Activated T-helper 17 cell treated with anti-CD3 and anti-CD28 coated beads, Interleukin-2, amount 50 U/mL, for 72 hours (primary cell): ENCODE results near the gene STK17B. TPM values are rescaled to one million over a fixed set of nuclear protein-coding genes. Genes with fewer than 3 reads are reported as not detected.

Experiments
- ATAC-seq: fragments of 150-1000 bp; cut with Tn5 transposase; replicated peaks from 2 replicates; pipeline ENCODE4 v1.10.0; 2021; ENCODE audit warnings: mild to moderate bottlenecking, moderate library complexity
- H3K27ac Mint-ChIP-seq: one replicate; pipeline ENCODE4 v1.8.0; 2022; ENCODE audit warnings: mixed read lengths
- H3K27me3 Mint-ChIP-seq: one replicate; pipeline ENCODE4 v1.8.0; 2022; ENCODE audit warnings: mixed read lengths
- H3K36me3 Mint-ChIP-seq: one replicate; pipeline ENCODE4 v1.8.0; 2022; ENCODE audit warnings: low read depth, mild to moderate bottlenecking, mixed read lengths
- H3K4me1 Mint-ChIP-seq: one replicate; pipeline ENCODE4 v1.8.0; 2022; ENCODE audit warnings: mixed read lengths
- H3K4me3 Mint-ChIP-seq: one replicate; pipeline ENCODE4 v1.8.0; 2022; ENCODE audit warnings: mild to moderate bottlenecking, mixed read lengths
- H3K9me3 Mint-ChIP-seq: one replicate; pipeline ENCODE4 v1.8.0; 2022; ENCODE audit warnings: mixed read lengths
- total RNA-seq, 2 donors: library from RNA; stranded (reverse); gene quantifications; one replicate each; pipeline ENCODE4 v1.2.3, GENCODE V29; 2022

Gene STK17B
- total RNA-seq, 2 donors from 2014 or later: 168 to 190 TPM

GRCh38 chr2:196155575-196155974 is 15.8 kb downstream of the STK17B start:
- H3K27ac Mint-ChIP-seq: peak overlapping the region; percentile 23
- H3K4me3 Mint-ChIP-seq: peak overlapping the region; percentile 94
- ATAC-seq: no peak
- peaks cover 3% of the 10 kb centered on the region for H3K9me3 Mint-ChIP-seq
- peaks cover 39% of the 10 kb centered on the region for H3K4me1 Mint-ChIP-seq
- peaks cover 100% of the 10 kb centered on the region for H3K36me3 Mint-ChIP-seq
- H3K27me3 Mint-ChIP-seq: no peaks in the 10 kb centered on the region

DNA sequence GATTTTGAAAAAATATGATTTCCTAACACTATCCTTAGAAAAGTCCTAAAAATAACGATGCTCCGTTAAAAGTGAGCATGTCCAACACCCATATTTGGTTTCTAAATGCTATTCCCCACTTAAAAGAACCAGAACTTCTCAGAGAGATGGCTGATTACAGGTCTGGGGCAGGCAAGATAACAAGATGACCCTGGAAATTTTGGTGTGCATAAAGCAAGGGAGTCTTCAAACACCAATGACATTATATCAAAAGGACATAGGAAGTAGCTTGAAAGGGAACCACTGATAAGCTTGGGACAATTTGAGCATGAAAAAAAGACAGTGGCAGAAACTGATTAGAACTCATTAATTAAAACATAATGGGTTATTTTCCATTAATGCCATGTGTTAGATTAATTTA is 17.9 kb downstream of the STK17B start:
- H3K4me3 Mint-ChIP-seq: peak overlapping the region; percentile 94
- peaks cover 45% of the 10 kb centered on the region for H3K4me1 Mint-ChIP-seq
- peaks cover 3% of the 10 kb centered on the region for H3K9me3 Mint-ChIP-seq
- H3K27me3 Mint-ChIP-seq: no peaks in the 10 kb centered on the region
- peaks cover 100% of the 10 kb centered on the region for H3K36me3 Mint-ChIP-seq
- ATAC-seq: no peak
- H3K27ac Mint-ChIP-seq: peak overlapping the region; percentile 69

GRCh38 chr2:196149948-196150347 is 21.4 kb downstream of the STK17B start:
- H3K36me3 Mint-ChIP-seq: peaks cover 100% of the 10 kb centered on the region
- H3K4me1 Mint-ChIP-seq: peaks cover 55% of the 10 kb centered on the region
- H3K9me3 Mint-ChIP-seq: peaks cover 3% of the 10 kb centered on the region
- H3K27ac Mint-ChIP-seq: peak overlapping the region; percentile 82
- H3K27me3 Mint-ChIP-seq: no peaks in the 10 kb centered on the region
- H3K4me3 Mint-ChIP-seq: peak overlapping the region; percentile 94
- peak; percentile 43 for ATAC-seq

GRCh38 chr2:196148736-196149135 is 22.6 kb downstream of the STK17B start:
- H3K27ac Mint-ChIP-seq: peak overlapping the region; percentile 82
- peaks cover 100% of the 10 kb centered on the region for H3K36me3 Mint-ChIP-seq
- H3K9me3 Mint-ChIP-seq: peaks cover 3% of the 10 kb centered on the region
- peaks cover 50% of the 10 kb centered on the region for H3K4me1 Mint-ChIP-seq
- no peaks in the 10 kb centered on the region for H3K27me3 Mint-ChIP-seq
- peak; percentile 55 for ATAC-seq
- H3K4me3 Mint-ChIP-seq: peak overlapping the region; percentile 94

- Mint-ChIP-seq H3K4me3 (peak overlapping the region; percentile 63), H3K36me3 (peaks cover 100% of the 10 kb centered on the region), H3K27me3 (no peaks in the 10 kb centered on the region), H3K27ac (peak overlapping the region; percentile 86), H3K9me3 (no peaks in the 10 kb centered on the region), H3K4me1 (peaks cover 47% of the 10 kb centered on the region)
- ATAC-seq: no peak
These were observed 26.1 kb downstream of the STK17B start for GRCh38 chr2:196145256-196145655.

DNA sequence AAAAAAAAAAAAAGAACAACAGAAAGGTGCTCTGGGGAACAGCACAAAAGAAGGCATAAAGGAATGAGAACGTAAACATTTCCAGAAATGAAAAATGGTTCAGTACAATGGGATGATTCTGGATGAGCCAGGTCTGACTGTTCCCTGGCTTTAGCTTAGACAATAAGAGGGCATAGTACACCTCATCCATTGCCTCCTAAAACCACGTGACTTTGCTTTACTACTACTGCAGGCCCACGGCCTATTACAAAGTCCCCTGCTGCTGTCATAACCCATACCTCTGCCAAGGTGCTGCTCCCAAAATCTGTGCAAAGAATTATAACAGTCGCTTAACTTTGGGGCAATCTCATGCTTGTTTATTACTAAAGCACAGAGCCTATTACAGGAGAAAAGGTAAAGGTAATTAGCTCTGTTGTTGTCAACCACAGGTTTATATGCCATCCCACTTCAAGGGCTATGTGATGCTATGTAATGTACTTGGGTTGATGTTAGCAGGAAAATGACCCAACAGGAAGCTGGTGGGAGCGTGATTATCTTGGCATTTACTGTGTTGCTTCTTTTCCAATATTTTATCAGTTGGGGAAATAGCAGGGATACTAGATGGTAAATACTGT is 26.8 kb downstream of the STK17B start:
- peak overlapping the region; percentile 86 for H3K27ac Mint-ChIP-seq
- no peaks in the 10 kb centered on the region for H3K27me3 Mint-ChIP-seq
- peak; percentile 78 for ATAC-seq
- H3K4me3 Mint-ChIP-seq: peak overlapping the region; percentile 63
- no peaks in the 10 kb centered on the region for H3K9me3 Mint-ChIP-seq
- H3K4me1 Mint-ChIP-seq: peaks cover 47% of the 10 kb centered on the region
- peaks cover 100% of the 10 kb centered on the region for H3K36me3 Mint-ChIP-seq

DNA sequence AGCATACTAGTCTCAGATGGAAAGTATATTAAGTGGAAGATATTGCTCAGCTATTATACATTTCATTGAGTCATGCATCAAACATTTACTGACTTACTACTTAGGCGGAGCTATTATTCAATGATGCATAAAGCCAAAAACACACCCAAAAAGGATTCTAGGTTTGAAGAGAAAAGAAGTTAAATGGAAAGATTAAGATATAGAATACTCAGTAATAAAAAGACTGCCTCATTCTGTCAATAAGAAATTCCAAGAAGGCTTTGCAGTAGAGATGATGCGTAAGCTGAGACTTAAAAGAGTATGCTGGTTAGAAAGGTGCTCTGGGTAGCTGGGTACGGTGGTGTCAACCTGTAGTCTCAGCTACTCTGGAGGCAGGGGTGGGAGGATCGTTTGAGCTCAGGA is 27.6 kb downstream of the STK17B start:
- peaks cover 44% of the 10 kb centered on the region for H3K4me1 Mint-ChIP-seq
- H3K27me3 Mint-ChIP-seq: no peaks in the 10 kb centered on the region
- peak overlapping the region; percentile 86 for H3K27ac Mint-ChIP-seq
- no peaks in the 10 kb centered on the region for H3K9me3 Mint-ChIP-seq
- H3K36me3 Mint-ChIP-seq: peaks cover 100% of the 10 kb centered on the region
- ATAC-seq: peak; percentile 72
- peak overlapping the region; percentile 63 for H3K4me3 Mint-ChIP-seq

DNA sequence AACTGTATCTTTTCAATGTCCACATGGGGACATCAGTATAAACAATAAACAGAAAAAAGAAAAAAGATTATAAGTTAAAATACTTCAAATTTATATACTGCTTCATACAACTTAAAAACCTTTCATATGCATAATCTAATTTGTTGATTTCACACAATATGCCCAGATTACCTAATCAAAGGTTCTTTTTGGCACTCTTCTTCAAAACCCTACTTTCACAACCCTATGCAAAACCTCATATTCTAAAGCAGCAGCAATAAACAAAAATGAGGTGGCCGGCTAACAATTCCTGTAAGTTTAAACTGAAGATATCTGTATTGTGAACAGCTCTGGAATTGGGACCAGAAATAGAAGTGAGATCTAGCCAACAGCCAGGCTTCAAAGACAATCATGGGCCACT is 28.6 kb downstream of the STK17B start:
- peaks cover 44% of the 10 kb centered on the region for H3K4me1 Mint-ChIP-seq
- no peaks in the 10 kb centered on the region for H3K9me3 Mint-ChIP-seq
- H3K27ac Mint-ChIP-seq: peak overlapping the region; percentile 86

GRCh38 chr2:196140213-196140612 is 31.2 kb downstream of the STK17B start:
- peaks cover 26% of the 10 kb centered on the region for H3K4me1 Mint-ChIP-seq
- H3K27ac Mint-ChIP-seq: no peak overlapping the region
- H3K4me3 Mint-ChIP-seq: no peak overlapping the region
- H3K9me3 Mint-ChIP-seq: no peaks in the 10 kb centered on the region
- no peak for ATAC-seq
- H3K36me3 Mint-ChIP-seq: peaks cover 100% of the 10 kb centered on the region
- no peaks in the 10 kb centered on the region for H3K27me3 Mint-ChIP-seq

More for the DNA sequence above, 28.6 kb downstream of the STK17B start:
- H3K27me3 Mint-ChIP-seq: no peaks in the 10 kb centered on the region
- no peak for ATAC-seq
- peak overlapping the region; percentile 63 for H3K4me3 Mint-ChIP-seq
- peaks cover 100% of the 10 kb centered on the region for H3K36me3 Mint-ChIP-seq

DNA sequence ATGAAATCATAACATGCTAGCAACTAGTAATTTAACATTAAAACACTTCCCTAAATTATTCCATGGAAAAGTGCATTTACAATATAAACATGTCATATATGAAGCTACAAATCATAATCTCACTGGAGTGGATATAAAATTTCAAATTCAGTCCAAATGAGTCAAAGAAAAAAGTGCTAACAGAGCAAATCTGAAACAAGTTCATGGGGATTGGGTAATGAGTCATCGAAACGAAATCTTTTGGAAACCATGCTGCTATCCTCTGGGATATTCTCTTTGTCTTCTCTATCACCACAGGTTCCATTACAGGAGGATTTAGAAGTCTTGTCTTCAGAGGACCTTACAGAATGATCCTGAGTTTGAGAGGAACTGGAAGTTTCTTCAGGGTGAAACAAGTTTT is 34.1 kb downstream of the STK17B start:
- H3K27ac Mint-ChIP-seq: peak overlapping the region; percentile 25
- peaks cover 12% of the 10 kb centered on the region for H3K4me1 Mint-ChIP-seq
- ATAC-seq: no peak
- H3K4me3 Mint-ChIP-seq: no peak overlapping the region
- no peaks in the 10 kb centered on the region for H3K27me3 Mint-ChIP-seq
- H3K9me3 Mint-ChIP-seq: no peaks in the 10 kb centered on the region
- peaks cover 99% of the 10 kb centered on the region for H3K36me3 Mint-ChIP-seq

DNA sequence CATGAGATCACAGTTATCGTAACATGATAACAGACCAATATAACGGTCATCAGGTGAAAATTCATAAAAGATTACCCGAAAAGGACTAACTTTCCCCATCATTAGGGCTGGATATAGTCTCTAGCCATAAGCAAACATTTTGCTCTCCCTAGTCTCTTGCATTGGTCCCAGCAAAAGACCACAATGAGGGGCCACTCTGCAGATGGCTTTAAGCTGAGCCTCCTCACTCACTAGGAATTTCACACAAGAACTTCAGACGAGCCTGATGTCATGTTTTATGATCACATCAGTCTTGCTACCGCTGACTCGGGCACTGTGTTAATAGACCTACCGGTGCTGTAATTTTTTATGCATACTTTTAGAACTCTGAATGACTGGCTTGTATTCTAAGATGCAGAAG is 35.2 kb downstream of the STK17B start:
- H3K4me1 Mint-ChIP-seq: peaks cover 20% of the 10 kb centered on the region
- no peak for ATAC-seq
- peak overlapping the region; percentile 33 for H3K27ac Mint-ChIP-seq
- no peaks in the 10 kb centered on the region for H3K27me3 Mint-ChIP-seq
- H3K9me3 Mint-ChIP-seq: no peaks in the 10 kb centered on the region
- peaks cover 94% of the 10 kb centered on the region for H3K36me3 Mint-ChIP-seq
- H3K4me3 Mint-ChIP-seq: no peak overlapping the region

DNA sequence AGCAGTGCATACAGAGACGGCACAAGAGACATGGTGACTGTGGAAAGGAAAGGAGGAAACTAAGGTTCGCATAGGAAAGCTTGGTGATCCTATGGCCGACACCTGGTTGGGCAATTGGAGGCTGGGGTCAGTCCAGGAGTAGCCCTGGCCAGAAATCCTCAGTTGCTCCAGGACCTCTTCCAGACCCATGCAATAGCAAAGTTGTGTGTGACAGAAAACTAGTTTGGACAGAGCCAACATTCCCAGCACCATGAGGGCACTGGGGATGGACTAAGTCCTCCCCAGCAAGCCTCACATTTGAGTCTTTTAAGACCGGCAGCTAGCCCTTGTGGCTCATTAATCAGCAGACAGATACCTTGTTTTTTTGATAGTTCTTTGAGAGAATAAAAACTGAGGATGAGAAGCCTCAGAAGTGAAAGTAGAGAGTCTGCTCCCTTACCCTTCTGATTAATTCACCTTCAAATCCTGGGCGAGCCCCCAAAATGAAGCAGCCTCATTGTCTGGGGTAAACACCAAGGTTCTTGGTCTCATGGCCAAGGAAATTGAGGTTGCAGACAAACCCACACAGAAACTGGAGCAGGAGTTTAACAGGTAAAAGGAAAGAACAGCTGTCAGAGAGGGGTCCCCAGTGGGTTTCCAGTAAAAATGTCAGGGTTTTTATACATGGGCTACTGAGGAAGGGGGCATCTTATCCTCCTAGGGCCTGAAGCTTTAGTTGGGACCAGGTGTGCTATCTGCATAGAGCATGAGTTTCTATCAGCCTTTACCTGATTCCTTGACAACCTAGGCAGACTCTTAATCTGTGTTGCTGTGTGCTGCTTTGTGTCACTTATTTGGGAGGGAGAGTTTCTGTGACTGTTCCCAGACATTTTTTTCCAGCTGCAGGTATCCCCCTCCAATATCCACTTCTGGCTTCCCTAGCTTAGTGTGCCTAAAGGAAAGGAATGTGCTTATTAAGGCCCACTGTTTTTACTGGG is 39.1 kb downstream of the STK17B start:
- Mint-ChIP-seq H3K27me3 (no peaks in the 10 kb centered on the region), H3K4me1 (peaks cover 14% of the 10 kb centered on the region), H3K9me3 (peaks cover 15% of the 10 kb centered on the region), H3K4me3 (peak overlapping the region; percentile 53), H3K27ac (peak overlapping the region; percentile 71), H3K36me3 (peaks cover 55% of the 10 kb centered on the region)
- ATAC-seq: peak; percentile 41

DNA sequence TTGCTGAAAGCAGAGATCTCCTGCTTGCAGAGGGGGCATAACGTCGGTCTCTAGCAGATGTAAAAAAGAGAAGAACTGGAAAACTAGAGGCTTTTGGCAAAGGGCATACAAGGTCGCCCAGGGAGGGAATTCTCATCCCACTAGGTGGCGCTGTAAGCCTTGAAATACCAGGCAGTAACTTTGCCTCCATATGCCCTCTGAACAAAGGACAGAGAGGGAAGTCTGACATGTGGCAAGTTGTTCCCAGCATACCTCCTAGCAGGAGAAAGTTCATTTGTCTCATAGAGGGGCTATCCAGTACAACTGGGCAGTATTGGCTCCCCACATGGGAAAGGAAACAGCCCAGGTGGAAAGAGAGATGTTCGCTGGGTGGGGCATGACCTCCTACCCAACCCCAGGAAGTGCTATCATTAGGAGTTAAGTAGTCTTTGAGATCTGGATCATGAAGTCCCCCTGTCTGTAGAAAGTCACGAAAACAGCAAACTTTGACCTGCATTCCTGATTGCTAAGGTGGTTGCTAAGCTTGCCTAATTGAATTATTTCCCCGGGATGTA is 39.9 kb downstream of the STK17B start:
- Mint-ChIP-seq H3K36me3 (peaks cover 47% of the 10 kb centered on the region), H3K4me1 (peaks cover 14% of the 10 kb centered on the region), H3K27ac (peak overlapping the region; percentile 71), H3K27me3 (no peaks in the 10 kb centered on the region), H3K4me3 (peak overlapping the region; percentile 53), H3K9me3 (peaks cover 15% of the 10 kb centered on the region)
- peak; percentile 79 for ATAC-seq

GRCh38 chr2:196130039-196130825 is 41.1 kb downstream of the STK17B start:
- Mint-ChIP-seq H3K4me1 (peaks cover 14% of the 10 kb centered on the region), H3K4me3 (no peak overlapping the region), H3K27ac (no peak overlapping the region), H3K27me3 (no peaks in the 10 kb centered on the region), H3K9me3 (peaks cover 15% of the 10 kb centered on the region), H3K36me3 (peaks cover 34% of the 10 kb centered on the region)
- ATAC-seq: no peak
